ENCODE results near the gene NAA40. TPM values are rescaled to one million over a fixed set of nuclear protein-coding genes. Genes with fewer than 3 reads are reported as not detected.
A peak's percentile ranks its signal among the peaks of the same experiment; 100 is the strongest.

NAA40 gene
- total RNA-seq, 2 donors from 2014 or later, result 15.4 to 25.5 TPM

DNA sequence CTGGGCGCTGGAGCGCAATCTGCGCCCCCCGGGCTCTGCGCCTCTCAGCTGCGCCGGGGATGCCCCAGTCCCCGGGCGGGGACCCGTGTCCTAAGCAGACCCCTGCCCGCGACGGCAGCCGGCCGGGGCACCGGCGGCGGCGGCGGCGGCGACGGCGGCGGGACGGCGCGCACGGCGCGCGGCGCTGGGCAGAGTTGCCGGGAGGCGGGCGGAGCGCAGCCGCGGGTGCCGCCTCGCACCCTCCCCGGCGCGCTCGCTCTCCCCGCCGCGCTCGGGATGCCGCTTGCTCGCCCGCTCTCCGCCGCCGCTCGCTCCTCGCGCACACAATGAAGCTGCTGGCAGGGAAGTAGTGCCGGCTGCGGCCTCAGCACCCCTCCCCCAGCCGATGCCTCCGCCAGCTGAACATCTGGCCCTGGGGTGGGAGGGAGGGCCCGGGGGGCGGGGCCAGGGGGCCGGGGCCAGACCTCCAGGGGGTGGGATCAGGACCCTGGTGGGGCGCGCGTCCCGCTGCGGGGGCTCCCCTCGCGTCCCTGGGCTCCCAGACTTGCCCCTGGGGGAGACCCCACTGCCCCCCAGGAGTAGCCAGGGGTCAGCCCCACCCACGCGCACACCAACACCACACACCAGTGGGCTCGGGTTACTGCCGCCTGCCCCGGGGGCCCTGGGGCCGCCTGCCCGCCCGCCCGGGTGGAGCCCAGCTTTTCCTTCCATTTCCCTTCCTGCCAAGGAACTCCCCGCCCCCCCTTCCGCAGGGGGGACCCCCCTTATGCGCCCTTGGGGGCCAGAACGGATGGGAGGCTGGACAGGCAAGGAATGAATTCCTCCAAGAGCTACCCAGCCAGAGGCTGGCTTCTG lies 21.7 kb upstream of the NAA40 start, which contains the start of gene RCOR2:
Gene RCOR2 (minus strand): TSS at position 328 of the 855 bp plus-strand sequence. CDS start 708 bp downstream, outside the sequence.
- Histone ChIP-seq H3K27me3 (no peaks in the 10 kb centered on the region), H3K27ac (peak within 1 kb of the TSS; percentile 91 to 95), H3K4me1 (peaks cover 0 to 57% of the 10 kb centered on the region in 2 donors), H3K36me3 (no peaks in the 10 kb centered on the region), H3K9me3 (no peaks in the 10 kb centered on the region), H3K4me3 (peak within 1 kb of the TSS; percentile 40 to 58)
- TF ChIP-seq, protein P1, sequence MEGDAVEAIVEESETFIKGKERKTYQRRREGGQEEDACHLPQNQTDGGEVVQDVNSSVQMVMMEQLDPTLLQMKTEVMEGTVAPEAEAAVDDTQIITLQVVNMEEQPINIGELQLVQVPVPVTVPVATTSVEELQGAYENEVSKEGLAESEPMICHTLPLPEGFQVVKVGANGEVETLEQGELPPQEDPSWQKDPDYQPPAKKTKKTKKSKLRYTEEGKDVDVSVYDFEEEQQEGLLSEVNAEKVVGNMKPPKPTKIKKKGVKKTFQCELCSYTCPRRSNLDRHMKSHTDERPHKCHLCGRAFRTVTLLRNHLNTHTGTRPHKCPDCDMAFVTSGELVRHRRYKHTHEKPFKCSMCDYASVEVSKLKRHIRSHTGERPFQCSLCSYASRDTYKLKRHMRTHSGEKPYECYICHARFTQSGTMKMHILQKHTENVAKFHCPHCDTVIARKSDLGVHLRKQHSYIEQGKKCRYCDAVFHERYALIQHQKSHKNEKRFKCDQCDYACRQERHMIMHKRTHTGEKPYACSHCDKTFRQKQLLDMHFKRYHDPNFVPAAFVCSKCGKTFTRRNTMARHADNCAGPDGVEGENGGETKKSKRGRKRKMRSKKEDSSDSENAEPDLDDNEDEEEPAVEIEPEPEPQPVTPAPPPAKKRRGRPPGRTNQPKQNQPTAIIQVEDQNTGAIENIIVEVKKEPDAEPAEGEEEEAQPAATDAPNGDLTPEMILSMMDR (IDR thresholded peaks at IDR 0.05), result no peak
- DNase-seq (ENCODE audit: low spot score), result peak; percentile 73

DNA sequence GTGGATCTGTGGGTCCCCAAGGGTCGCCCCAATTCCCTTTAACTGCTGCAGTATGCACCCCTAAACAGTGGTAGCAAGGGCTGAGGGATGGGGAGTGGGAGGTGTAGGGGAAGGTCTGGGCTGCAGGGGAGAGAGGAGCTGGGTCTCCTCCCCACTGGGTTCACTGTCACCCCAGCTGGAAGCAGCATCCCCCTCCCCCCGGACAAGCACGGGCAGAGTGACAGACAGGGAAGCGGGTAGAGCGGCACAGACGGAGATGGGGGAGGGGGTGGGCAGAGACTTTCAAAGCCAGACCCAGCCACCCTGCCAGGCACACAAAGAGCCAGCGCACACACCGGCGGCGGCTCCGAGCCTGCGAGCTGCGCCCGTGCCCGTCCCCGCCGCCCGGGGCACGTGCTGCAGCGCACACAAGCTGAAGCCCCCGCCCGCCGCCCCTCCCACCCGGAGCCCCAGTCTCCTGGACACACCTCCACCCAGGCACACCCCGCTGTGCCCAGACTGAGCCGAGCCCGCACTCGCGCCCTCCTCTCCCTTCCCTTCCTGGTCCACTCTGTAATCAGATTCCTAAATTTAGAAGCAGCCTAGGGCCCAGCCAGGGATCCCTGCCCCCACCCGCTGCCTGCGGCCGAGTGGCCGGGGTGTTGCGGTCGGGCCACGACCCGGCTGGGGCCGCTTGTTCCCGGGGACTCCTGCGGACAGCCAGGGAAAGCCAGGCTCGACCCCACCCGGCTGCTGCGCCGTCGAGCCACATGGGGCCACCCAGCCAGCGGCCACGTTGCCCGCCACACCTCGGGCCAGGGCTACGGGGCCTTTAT lies 20.9 kb upstream of the NAA40 start:
- peak; percentile 68 for DNase-seq (ENCODE audit: low spot score)
- TF ChIP-seq, protein P1 (IDR thresholded peaks at IDR 0.05), result no peak
- no peaks in the 10 kb centered on the region for H3K9me3 ChIP-seq
- H3K36me3 ChIP-seq, result no peaks in the 10 kb centered on the region
- no peaks in the 10 kb centered on the region for H3K27me3 ChIP-seq
- peak overlapping the region; percentile 91 to 95 for H3K27ac ChIP-seq
- peaks cover 0 to 57% of the 10 kb centered on the region in 2 donors for H3K4me1 ChIP-seq
- peak overlapping the region; percentile 40 to 58 for H3K4me3 ChIP-seq

DNA sequence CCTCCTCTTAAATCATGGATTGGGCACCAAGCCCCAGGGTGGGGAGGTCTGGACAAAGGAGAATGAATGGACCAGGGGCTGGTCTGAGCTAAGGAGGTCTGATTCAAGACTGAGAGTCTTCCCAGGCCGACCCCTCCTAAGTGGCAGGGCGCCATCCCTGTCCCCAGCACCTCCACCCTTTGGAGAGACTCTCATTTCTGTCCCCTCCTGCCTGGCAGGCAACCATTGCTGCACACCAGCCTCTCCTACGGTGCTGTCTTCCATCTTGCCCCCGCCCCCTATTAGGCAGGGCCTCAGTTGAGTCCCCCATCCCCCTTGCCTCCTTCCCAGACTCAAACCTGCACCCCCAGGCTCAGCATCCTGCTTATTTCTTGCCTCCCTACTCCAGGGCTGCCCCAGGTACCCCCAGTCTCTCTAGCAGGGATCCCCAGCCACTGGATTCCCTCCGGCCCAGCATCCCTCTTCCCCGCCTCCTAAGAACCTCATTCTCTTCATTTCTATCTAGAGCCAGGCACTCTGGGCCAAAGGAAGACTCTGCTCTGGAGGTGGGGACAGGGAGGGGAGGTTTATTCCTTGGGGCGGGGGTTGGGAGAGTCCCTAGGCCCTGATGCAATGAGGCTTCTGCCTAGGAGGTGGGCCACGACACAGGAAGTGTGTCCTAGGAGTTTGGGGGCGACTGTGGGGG lies 20.2 kb upstream of the NAA40 start:
- DNase-seq (ENCODE audit: low spot score), result no peak
- TF ChIP-seq, protein P1 (IDR thresholded peaks at IDR 0.05), result no peak
- peak overlapping the region; percentile 40 to 58 for H3K4me3 ChIP-seq
- H3K36me3 ChIP-seq, result no peaks in the 10 kb centered on the region
- no peaks in the 10 kb centered on the region for H3K27me3 ChIP-seq
- peak overlapping the region; percentile 91 to 95 for H3K27ac ChIP-seq
- no peaks in the 10 kb centered on the region for H3K9me3 ChIP-seq
- peaks cover 0 to 57% of the 10 kb centered on the region in 2 donors for H3K4me1 ChIP-seq

DNA sequence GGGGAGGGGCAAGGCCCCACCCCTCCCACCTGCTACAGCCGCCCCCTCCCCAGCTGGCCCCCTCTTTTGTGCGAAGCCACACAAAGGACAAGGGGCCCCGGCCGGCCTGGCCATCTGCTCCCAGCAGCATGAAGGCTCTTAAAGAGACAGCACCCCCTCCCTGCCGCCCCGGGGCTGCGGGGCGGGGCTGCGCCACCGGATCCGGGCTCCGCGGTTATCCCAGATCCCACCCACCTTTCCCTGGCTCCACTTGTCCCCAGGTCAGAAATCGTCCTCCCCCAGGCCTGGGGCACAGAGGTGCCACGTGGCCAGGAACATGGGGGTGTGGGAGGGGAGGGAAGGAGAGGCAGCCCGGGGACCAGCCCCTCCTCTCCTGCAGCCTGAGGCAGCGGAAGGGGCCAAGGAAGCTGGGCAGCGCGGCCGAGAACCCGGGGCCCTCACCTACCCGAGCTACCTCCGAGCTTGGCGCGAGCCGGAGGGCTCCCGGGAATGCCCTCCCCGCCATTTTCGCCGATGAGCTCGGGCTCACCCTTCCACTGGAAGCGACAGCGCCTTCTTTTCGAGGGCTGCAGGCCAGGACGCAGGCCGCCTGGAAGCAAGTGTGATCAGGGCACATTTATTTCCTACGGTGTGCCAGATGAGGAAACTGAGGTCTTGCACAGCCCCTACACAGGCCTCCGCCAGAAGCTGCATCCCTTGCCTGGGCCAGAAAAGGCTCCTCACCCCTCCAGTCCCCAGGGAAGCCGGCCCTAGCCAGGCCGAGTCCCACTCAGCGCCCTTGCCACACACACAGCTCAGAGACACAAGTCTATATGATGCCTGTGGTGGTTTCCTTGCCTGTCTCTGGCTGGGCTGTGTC lies 19.3 kb upstream of the NAA40 start:
- Histone ChIP-seq H3K4me3 (peak overlapping the region; percentile 12 to 58), H3K36me3 (no peaks in the 10 kb centered on the region), H3K9me3 (no peaks in the 10 kb centered on the region), H3K27me3 (no peaks in the 10 kb centered on the region), H3K27ac (peak overlapping the region; percentile 91 to 95), H3K4me1 (peaks cover 0 to 57% of the 10 kb centered on the region in 2 donors)
- no peak for DNase-seq (ENCODE audit: low spot score)
- TF ChIP-seq, protein P1 (IDR thresholded peaks at IDR 0.05), result no peak
